Measurements from ENCODE around the gene IGSF21. TPM values are rescaled to one million over a fixed set of nuclear protein-coding genes. Genes with fewer than 3 reads are reported as not detected.

The IGSF21 gene
- total RNA-seq = not detected in 2 replicates

DNA sequence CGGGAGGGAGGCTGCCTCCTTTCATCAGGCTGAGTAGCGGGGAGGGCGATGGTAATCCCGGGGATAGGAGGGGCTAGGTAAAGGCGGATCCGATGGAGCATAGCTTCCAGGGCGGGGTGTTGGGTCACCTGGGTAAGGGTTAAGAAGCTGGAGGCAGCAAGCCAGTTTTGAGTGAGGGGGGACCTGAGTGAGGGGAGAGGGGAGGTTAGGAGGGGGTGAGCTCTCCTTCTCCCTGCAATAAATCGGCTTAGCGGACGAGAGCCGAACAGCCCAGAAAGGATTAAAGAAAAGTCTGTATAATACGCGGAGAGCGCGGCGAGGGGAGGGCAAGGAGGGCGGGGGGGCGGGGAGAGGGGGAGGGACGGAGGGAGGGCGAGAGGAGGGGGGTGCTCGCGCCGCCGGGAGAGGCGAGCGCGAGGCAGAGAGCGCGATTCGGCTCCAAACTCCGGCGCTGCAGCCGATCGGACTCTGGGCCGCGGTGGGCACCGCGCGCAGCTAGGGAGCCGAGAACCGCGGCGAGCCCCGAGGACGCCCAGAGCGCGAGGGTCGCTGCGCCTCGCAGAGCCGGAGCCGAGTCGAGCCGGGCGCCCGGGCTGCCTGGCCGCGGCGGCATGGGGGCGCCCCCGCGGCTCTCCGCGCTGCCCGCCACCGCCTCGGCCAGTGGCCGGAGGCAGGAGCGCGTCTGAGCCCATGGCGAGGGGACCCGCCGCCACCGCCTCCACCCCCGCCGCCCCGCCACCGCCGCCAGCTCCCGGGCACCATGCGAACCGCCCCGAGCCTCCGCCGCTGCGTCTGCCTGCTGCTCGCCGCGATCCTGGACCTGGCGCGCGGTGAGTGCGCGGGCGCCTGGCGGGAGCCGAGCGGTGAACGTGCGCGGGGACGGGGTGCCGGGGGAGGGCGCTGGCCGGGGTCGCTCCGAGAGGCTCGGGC is at the start of gene IGSF21:
Gene IGSF21 (plus strand): TSS at position 430 of the 930 bp plus-strand sequence. CDS start 331 bp downstream, at position 761.
- Histone ChIP-seq H3K4me2 (ENCODE audit: insufficient read depth, low read length) (no peak within 1 kb of the TSS), H3K27me3 (ENCODE audit: insufficient read depth, low read length) (peaks cover 64% of the 10 kb centered on the region), H2AFZ (ENCODE audit: low read length) (no peak within 1 kb of the TSS), H4K20me1 (ENCODE audit: insufficient read depth, low read length) (no peaks in the 10 kb centered on the region), H3K9me3 (ENCODE audit: low read depth, low read length) (no peaks in the 10 kb centered on the region), H3K27ac (ENCODE audit: low read depth, low read length) (no peak within 1 kb of the TSS), H3K4me1 (ENCODE audit: insufficient read depth, low read length) (no peaks in the 10 kb centered on the region), H3K79me2 (ENCODE audit: insufficient read depth, low read length) (no peaks in the 10 kb centered on the region), H3K4me3 (ENCODE audit: insufficient read depth, low read length) (no peak within 1 kb of the TSS), H3K36me3 (ENCODE audit: insufficient read depth, low read length) (no peaks in the 10 kb centered on the region)
- peak; percentile 69 for DNase-seq (ENCODE audit: insufficient read length, low spot score, missing footprints)
- TF ChIP-seq, protein P1, sequence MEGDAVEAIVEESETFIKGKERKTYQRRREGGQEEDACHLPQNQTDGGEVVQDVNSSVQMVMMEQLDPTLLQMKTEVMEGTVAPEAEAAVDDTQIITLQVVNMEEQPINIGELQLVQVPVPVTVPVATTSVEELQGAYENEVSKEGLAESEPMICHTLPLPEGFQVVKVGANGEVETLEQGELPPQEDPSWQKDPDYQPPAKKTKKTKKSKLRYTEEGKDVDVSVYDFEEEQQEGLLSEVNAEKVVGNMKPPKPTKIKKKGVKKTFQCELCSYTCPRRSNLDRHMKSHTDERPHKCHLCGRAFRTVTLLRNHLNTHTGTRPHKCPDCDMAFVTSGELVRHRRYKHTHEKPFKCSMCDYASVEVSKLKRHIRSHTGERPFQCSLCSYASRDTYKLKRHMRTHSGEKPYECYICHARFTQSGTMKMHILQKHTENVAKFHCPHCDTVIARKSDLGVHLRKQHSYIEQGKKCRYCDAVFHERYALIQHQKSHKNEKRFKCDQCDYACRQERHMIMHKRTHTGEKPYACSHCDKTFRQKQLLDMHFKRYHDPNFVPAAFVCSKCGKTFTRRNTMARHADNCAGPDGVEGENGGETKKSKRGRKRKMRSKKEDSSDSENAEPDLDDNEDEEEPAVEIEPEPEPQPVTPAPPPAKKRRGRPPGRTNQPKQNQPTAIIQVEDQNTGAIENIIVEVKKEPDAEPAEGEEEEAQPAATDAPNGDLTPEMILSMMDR (IDR thresholded peaks at IDR 0.05; ENCODE audit: extremely low read depth, low read depth, low read length) = no peak

DNA sequence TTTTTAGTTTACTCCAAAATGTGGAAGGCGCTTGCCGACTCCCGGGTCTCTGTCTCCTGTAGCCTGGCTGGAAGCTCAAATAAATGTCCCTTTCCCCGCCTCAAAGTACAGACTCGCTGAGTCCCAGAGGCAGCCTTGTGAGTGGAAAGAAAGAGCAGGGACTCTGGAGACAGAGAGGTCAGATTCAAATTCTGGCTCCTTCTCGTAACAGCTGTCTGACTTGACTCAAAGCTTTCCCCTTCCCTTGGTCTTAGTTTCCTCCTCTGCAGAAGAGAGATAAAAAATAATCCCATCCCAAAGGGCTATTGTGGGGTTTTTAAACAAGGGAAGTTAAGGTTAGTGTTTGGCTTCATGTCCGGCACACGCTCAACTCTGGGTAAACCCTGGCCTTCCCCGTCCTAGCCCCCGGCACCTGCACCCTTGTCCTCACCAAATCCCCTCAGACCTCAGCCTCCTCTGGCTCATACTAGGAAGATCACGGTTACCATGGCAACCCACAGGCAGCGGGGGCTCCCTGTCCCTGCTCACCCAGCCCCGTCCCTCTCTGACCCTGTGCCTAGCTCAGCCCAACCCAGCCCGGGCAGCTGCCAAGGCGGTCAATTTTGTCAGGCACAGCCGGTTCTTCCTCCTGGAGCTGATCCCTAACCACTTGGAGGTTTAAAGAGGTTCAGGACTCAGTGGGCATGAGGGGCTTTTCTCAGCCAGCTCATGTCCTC is 49.2 kb upstream of the IGSF21 start:
- Histone ChIP-seq H3K36me3 (ENCODE audit: insufficient read depth, low read length) (no peaks in the 10 kb centered on the region), H3K4me1 (ENCODE audit: insufficient read depth, low read length) (no peaks in the 10 kb centered on the region), H3K4me2 (ENCODE audit: insufficient read depth, low read length) (no peak overlapping the region), H3K9me3 (ENCODE audit: low read depth, low read length) (no peaks in the 10 kb centered on the region), H2AFZ (ENCODE audit: low read length) (no peak overlapping the region), H3K4me3 (ENCODE audit: insufficient read depth, low read length) (no peak overlapping the region), H4K20me1 (ENCODE audit: insufficient read depth, low read length) (no peaks in the 10 kb centered on the region), H3K27me3 (ENCODE audit: insufficient read depth, low read length) (no peaks in the 10 kb centered on the region), H3K79me2 (ENCODE audit: insufficient read depth, low read length) (no peaks in the 10 kb centered on the region), H3K27ac (ENCODE audit: low read depth, low read length) (no peak overlapping the region)
- DNase-seq (ENCODE audit: insufficient read length, low spot score, missing footprints) = no peak
- TF ChIP-seq, protein P1 (IDR thresholded peaks at IDR 0.05; ENCODE audit: extremely low read depth, low read depth, low read length) = no peak

DNA sequence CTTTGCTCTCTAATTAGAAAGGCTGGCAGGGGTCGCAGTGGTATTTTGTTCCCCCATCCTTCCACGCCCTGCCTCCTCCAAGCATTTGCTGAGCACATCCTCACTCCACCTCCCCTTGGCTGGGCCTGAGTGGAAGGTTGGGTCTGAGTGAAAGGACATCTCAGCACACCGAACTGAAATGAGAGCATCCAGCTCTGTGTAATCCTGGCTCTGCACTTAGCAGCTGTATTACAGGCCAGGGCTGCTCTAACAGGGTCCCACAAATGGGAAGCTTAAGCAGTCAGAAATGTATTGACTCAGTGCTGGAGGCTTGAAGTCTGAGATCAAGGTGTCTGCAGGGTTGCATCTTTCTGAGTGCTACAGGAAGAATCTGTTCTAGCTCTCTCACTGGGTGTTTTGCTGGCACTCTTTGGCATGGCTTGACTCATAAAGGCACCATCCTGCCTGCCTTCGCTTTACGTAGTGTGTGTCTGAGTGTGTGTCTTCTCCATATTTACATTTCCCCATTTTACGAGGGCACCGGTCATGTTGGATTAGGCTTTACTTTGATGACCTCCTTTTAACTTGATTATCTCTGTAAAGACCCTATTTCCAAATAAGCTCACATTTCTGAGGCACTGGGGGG is 48.5 kb upstream of the IGSF21 start:
- no peak for DNase-seq (ENCODE audit: insufficient read length, low spot score, missing footprints)

More for the DNA sequence above, 48.5 kb upstream of the IGSF21 start:
- Histone ChIP-seq H3K4me1 (ENCODE audit: insufficient read depth, low read length) (no peaks in the 10 kb centered on the region), H3K79me2 (ENCODE audit: insufficient read depth, low read length) (no peaks in the 10 kb centered on the region), H3K4me2 (ENCODE audit: insufficient read depth, low read length) (no peak overlapping the region), H4K20me1 (ENCODE audit: insufficient read depth, low read length) (no peaks in the 10 kb centered on the region), H3K4me3 (ENCODE audit: insufficient read depth, low read length) (no peak overlapping the region), H3K27me3 (ENCODE audit: insufficient read depth, low read length) (no peaks in the 10 kb centered on the region), H3K27ac (ENCODE audit: low read depth, low read length) (no peak overlapping the region), H3K36me3 (ENCODE audit: insufficient read depth, low read length) (no peaks in the 10 kb centered on the region), H2AFZ (ENCODE audit: low read length) (no peak overlapping the region), H3K9me3 (ENCODE audit: low read depth, low read length) (no peaks in the 10 kb centered on the region)
- TF ChIP-seq, protein P1 (IDR thresholded peaks at IDR 0.05; ENCODE audit: extremely low read depth, low read depth, low read length) = no peak
